ENCODE results near the gene CLSTN2.
A peak's percentile ranks its signal among the peaks of the same experiment; 100 is the strongest.

The CLSTN2 gene

DNA sequence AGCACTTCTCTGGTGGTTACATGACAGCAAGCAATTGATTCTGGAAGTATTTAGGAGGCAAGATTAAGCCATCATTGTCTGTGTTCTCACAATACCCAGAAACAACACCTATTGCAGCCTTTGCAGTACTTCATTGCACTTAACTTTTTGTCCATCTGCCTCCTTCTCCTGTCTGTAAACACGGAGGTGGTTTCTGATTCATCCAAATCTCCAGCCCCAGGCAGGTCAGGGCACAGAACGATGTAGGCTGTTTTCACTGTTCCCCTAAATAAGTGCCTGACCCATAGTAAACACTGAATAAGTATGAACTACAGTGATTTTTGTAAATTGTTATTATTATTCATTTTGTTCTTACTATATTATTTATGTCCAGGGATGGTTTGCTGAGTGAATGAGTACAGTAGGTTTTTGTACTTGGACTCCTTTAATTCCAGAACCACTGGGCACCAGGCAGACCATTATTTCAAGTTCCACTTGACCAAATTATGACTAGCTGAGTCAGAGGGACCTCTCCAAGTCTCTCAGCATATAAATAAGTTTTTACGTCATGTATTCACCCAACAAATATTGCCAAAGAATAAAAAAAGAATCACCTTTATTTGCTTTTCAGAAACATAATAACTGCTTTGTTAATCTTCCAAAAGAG, 459.6 kb downstream of the CLSTN2 start:
- peak; percentile 23 for DNase-seq

DNA sequence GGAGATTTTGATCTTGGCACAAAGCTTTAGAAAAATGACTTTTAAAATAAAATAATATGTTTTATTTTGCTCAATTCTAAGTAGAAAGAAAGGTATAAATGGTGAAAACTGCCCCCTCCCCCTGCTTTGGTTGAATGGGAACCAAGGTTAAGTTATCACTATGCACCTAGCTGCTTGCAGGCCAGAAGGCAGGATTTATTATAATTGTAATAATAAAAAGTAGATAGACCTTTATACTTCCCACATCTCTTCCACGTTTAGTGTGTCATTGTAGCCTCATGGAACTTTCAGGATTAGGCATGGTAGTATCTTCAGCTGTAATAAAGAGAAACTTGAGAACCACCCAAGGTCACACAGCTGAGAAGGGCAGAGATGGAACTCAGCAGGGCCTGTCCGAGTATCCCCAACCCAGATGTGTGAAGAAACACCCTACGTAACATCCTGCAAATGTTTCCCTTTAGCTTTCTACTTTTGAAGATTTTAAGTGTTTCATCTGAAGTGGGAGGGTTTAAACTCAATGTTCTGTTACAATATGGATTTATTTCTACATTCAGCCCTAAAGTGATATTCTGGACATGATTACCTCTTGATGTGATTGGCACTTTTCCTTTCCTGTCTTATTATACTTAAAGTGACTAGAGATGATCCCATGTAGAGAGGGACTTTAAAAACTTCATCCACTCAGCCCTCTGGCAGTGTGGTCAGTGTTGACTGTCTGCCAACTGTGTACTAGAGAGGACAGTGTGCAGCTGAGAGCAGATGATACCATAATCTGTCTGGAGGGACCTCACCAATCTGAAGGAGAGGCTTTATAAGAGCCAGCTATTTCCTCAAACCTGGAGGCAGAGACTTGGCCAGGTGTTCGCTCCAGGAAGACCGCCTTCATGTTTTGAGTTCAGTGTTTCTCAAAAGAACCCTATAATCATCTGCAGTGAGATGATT, 460.4 kb downstream of the CLSTN2 start:
- DNase-seq = peak; percentile 85

- DNase-seq = no peak
These were observed 461.1 kb downstream of the CLSTN2 start for GRCh38 chr3:140396110-140396509.

- no peak for DNase-seq
These were observed 462.9 kb downstream of the CLSTN2 start for GRCh38 chr3:140397847-140398246.

GRCh38 chr3:140398387-140398786, 463.4 kb downstream of the CLSTN2 start:
- no peak for DNase-seq

GRCh38 chr3:140399871-140400270, 464.9 kb downstream of the CLSTN2 start:
- no peak for DNase-seq

- no peak for DNase-seq
These were observed 468.1 kb downstream of the CLSTN2 start for GRCh38 chr3:140403079-140403478.

- no peak for DNase-seq
These were observed 468.6 kb downstream of the CLSTN2 start for GRCh38 chr3:140403608-140404007.

GRCh38 chr3:140406655-140407054, 471.7 kb downstream of the CLSTN2 start:
- peak; percentile 89 for DNase-seq

DNA sequence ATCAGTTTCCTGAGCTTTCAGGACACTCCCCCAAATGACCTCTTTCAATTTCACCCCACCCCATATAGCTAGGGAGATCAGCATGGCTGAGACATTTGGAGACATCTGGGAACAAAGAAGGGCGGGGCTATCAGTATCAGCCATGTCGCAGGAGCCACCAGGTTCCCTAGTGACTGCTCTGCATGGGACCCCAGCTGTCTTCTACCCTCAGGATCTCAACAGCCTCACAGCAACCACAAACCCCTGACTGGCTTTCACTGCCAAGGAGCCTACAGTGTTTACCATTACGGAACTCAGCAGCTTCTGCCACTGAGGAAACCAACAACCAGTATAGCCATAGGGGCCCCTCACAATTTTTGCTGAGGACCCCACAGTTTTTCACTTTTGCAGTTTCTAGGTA, 473.3 kb downstream of the CLSTN2 start:
- DNase-seq = peak; percentile 5

DNA sequence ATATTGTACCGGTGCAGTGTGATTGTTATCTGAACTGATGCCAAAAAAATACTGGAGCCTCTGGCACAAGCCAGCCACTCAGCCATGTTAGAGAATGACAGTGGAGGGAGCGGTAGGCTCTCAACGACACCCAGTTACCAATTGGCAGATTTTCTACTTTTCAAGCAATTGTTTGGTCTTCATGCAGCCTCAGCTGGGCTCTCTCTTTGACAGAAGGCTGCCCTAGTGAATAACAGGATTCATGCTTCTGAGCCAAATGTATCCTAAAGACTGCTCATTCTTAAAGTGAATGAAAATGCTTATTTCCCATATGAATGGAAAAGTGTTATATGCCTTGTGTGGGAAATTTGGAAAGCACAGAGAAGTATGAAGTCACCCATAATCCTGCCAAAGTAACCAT, 481.7 kb downstream of the CLSTN2 start:
- DNase-seq = no peak

DNA sequence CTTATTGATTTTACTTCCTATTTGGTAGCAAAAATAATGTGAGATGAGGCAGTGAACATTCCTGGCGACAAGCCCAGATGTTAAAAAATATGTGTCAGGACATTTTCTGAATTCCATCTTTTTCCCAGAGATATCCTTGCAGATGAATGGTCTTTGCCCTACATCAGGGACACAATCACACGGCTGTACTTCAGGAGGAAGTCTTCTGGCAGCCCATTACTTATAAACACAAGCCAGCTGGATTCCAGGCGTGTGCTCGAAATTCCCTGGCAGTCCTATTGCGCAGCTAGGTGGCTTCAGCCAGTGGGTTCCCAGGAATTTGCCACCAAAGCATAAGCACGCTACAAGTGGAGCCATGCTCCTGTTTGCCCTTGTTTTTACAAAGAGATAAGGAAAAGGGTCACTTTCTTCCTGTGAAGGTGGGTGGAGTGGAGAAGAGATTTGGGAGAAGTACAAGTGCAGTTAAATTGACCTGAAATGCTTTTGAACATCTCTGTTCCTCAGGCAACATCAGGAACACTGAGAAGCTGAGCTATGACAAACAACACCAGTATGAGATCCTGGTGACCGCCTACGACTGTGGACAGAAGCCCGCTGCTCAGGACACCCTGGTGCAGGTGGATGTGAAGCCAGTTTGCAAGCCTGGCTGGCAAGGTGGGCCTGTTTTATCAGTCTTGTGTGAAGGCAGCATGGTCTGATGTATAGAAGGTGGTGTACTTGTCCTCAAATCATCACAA, 485.8 kb downstream of the CLSTN2 start:
- DNase-seq = no peak

- no peak for DNase-seq
These were observed 486.9 kb downstream of the CLSTN2 start for GRCh38 chr3:140421884-140422283.

DNA sequence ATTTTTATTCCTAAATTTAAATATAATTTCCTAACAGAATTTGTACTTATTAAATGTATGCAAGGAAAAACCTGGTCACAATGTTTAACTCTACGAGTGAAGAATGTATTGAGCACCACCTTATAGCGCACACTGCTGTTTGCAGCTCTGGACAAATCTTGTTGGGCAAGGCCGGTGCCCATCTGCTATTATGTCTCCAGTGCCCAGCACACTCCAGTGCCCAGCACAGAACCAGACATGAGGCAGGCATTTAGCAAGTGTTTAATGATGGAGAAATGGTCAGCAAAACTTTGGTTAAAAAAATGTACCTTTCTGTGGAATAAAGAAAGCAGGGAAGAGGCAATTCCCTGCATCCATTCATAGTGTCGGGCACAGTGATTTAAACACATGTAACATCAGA, 488.2 kb downstream of the CLSTN2 start:
- no peak for DNase-seq

DNA sequence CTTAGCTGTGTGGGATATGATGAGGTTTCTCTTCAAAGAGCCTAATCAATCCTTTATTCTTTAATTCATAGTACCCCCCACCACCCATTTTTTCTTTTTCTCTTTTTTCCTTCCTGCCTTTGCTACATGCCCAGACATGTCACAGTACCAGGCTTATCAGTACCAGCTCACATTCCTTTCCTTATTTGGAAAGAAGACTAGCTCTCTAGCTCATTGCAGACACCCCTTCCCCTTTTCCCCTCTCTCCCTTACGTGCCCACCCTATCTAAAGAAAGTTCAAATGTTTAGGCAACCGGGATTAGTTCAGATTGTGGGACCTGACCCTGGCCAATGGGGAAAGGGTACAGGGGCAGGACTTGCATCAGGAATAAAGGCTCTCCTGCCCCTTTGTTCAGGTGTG, 488.6 kb downstream of the CLSTN2 start:
- DNase-seq = peak; percentile 19

DNA sequence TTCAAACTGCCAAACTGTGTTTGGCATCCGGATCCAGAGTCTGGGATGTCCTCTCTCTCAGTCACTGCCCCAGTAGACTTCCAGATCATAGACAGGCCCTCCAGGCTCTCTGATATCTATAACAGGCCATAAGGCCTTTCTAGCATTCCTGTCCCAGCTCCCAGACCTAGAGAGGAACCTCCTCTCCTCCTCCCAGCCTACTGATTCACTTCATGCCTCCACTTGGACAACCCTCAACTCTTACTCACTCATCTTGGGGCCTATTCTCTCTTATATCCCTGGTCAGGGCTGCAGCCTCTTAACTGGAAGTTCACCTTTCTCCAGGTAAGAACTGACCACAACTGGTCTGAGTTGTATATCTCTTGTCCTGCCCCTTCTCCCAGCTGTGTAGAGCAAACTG, 489.2 kb downstream of the CLSTN2 start:
- DNase-seq = no peak

DNA sequence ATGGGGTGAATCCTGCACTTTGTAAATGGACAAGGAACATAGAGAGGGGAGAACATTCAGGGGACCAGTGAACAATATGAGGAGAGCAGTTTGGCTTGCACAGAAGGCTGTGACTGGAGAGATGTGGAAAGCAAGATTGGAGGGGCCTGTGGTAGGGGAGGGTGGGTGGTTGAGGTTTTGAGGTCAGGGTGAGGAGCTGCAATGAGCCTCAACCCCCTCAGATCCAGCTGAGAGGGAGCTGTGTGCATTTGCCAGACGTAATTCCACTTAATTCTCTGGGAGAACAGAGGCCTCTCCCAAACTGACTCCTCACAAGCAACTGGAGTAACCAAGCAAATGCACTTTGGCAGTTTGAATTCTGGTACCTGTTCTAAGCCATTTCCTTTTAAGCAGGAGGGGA, 489.7 kb downstream of the CLSTN2 start:
- no peak for DNase-seq

DNA sequence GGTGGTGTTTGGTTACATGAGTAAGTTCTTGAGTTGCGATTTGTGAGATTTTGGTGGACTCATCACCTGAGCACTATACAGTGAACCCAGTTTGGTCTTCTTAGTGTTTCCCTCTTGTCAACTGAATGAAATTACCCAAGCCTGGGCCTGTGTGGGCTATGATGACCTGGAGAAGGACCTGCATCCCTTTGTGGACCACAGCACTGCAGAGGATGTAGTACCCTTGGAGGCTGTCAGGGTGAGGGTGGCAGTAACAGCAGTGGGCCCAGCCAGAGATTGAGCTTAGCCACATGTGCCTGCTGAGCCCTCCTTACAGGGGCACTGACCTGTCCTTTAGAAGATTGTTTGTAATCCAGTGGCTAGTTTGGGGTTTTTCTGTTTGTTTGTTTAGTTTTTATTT, 492.8 kb downstream of the CLSTN2 start:
- DNase-seq = no peak

DNA sequence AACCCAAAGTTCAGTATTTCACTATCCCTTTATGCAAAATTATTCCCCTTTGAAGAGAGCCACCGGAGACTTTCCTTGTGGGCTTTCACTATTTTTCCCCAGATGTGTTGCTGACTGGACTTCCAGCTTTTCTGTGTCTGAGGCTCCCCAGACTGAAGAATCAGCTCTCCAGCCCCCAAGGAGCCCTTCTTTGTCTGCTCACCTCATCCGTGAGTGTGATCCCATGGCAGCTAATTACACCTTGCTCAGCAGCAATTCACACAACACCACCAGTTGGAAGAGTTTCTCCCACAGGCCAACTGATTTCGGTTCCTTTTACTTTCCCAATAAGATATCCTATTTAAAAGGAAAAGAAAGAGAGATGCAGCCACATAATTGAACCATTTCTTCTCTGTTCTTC, 493.4 kb downstream of the CLSTN2 start:
- peak; percentile 48 for DNase-seq

DNA sequence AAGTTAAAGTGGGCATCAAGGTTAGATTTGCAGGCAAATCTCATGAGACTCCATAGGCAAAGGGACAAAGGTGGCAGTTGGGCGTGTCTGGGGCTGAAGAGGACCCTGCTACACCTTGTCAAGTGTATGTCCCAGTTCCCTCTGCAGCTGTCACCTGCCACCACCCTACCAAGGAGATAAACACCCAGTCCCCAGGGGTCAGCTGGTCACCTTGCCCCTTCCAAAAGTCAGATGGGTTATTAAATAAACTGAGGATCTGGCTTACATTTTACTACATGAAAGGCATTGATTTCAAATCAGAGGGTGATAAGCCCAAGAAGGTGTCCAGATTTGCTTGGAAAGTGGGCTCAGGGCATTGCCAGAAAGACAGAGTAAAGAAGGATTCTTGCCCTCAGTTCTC, 494.8 kb downstream of the CLSTN2 start:
- DNase-seq = no peak

DNA sequence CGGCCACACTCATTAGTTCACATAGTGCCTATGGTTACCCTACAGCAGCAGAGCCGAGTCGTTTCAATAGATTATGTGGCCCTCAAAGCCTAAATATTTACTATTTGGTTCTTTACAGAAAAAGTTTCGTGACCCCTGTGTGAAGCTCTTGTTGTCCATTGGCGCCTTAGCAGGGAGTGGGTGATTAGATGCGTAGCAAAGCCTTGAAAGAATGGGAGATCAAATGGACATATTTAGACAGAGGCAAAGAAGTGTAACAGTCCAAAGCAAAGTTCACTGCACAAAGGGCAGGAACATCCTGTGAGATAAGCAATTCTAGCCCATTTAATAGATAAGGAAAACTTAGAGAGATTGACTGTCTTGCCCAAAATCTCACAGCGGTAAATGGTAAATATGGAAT, 495.5 kb downstream of the CLSTN2 start:
- no peak for DNase-seq

- peak; percentile 94 for DNase-seq
These were observed 497.3 kb downstream of the CLSTN2 start for GRCh38 chr3:140432229-140432669.

DNA sequence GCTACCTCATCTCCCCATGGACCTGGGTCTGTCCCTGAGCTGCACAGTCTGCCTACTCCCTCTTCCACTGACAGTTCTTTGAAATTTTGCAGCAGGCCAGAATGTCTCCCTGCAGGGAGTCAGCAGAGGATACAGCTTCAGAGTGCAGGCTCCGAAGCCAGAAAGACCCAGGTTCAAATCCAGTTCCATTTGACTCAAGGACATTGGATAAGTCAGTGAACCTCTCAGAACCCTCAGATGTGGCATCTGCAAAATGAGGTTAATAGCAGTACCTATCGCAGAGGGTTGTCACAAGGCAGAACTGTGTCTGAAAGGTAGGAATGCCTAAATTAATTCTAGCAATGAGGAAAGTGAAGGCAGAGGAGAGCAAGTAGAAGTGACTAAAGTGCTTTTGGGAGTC, 498.4 kb downstream of the CLSTN2 start:
- DNase-seq = peak; percentile 57

Data from NCI-H69 (cell line).